Measurements from ENCODE around the gene NRG4.

DNA sequence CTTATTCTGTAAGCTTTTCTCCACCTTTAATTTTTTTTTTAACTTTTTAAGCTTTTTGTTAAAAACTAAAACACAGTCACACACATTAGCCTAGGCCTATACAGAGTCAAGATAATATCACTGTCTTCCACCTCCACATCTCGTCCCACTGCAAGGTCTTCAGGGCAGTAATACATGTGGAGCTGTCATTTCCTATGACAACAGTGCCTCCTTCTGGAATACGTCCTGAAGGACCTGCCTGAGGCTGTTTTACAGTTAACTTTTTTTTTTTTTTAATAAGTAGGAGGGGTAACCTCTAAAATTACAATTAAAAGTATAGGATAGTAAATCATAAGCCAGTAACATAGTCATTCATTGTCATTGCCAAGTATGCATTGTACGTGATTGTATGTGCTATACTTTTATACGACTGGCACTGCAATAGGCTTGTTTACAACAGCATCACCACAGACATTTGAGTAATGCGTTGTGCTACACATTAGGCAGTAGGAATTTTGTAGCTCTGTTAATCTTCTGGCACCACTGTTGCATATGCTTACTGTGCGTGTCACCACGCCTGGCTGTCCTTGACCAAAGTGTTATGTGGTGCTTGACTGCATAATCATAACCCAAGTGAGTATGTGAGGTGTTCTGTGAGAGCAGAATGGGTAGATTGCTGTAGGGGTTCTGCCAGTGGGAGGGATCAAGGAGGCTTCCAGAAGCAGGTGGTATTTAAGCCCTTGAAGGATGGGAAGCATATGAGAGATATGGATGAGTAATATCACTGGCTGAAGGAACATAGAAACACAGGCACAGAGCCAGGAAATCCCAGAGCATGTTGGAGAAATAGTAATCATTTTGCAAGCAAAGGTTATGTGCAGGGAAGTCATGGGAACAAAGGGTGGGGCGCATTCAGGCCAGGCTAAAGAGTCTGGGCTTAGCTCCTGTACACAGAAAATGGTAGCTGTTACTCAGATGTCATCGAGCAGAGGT, 90.2 kb downstream of the NRG4 start:
- TF ChIP-seq, protein P1, sequence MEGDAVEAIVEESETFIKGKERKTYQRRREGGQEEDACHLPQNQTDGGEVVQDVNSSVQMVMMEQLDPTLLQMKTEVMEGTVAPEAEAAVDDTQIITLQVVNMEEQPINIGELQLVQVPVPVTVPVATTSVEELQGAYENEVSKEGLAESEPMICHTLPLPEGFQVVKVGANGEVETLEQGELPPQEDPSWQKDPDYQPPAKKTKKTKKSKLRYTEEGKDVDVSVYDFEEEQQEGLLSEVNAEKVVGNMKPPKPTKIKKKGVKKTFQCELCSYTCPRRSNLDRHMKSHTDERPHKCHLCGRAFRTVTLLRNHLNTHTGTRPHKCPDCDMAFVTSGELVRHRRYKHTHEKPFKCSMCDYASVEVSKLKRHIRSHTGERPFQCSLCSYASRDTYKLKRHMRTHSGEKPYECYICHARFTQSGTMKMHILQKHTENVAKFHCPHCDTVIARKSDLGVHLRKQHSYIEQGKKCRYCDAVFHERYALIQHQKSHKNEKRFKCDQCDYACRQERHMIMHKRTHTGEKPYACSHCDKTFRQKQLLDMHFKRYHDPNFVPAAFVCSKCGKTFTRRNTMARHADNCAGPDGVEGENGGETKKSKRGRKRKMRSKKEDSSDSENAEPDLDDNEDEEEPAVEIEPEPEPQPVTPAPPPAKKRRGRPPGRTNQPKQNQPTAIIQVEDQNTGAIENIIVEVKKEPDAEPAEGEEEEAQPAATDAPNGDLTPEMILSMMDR (IDR thresholded peaks at IDR 0.05; ENCODE audit: low read length) = peak; percentile 22; the same call in 1 of the 2 replicates
- TF ChIP-seq EZH2 (optimal IDR thresholded peaks at IDR 0.05; ENCODE audit: low read depth, low read length) = no peak
- no peak for TF ChIP-seq EZH2phosphoT487 (IDR thresholded peaks at IDR 0.05; ENCODE audit: low read length)
